Activated CD8-positive, alpha-beta memory T cell treated with anti-CD3 and anti-CD28 coated beads, Interleukin-2, amount 50 U/mL, for 48 hours (primary cell): Measurements from ENCODE around the gene IL17RE.
"Not testable (repeated sequence)": the region's sequence is repeated elsewhere in the genome, so short reads cannot be mapped to it uniquely, and the experiment has no call there.

Experiments
- DNase-seq: peaks from one replicate; pipeline ENCODE4 v3.0.0-alpha.2; 2020

Gene IL17RE

GRCh38 chr3:9902372-9903237 is at the start of gene IL17RE:
Gene IL17RE, plus strand, starts transcription at chr3:9902848. Its CDS starts 85 bp downstream, at chr3:9902933.
- DNase-seq: no peak

DNA sequence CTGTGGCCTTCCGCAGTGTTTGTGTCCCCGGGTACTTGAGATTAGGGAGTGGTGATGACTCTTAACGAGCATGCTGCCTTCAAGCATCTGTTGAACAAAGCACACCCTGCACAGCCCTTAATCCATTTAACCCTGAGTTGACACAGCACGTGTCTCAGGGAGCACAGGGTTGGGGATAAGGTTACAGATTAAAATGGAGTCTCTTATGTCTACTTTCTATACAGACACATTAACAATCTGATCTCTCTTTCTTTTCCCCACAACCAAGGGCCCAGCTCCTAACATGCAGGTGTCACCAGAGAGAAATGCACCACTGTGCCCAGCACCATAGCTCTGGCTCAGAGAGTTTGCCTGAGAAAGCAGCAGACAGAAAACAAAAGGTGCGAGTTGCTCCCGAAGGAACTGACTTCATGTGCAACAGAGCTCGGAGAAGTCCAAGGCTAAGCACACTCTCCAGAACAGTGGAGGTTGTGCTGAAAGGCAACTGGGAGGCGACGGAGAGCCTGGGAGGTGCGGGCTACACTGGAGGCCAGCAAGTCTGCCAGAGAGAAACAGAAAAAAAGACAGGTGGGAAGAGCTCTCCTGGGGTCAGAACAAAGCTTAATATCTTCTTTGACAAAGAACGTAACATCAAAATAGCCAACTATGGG is 48.2 kb upstream of the IL17RE start:
- DNase-seq: not testable (repeated sequence)

DNA sequence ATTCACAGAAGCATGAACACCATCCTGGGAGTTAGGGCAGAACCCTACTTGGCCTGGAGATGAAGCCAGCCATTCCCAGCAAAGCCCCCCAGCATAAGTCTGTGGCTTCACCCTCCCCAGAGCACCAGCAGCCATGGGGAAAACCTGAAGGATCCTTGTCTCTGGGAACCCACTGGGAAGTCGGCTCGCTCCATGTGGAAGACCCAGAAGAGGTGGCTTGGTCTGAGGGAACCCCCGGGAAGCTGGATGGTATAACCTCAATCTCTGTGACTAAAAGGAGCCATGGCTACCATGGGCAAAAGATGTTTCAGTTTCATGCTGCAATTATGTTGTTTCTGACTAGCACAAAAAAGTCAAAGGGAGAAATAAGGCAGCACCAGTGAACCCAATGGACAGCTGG is 47.1 kb upstream of the IL17RE start:
- DNase-seq: no peak

GRCh38 chr3:9859530-9860025 is 43.1 kb upstream of the IL17RE start:
- no peak for DNase-seq

DNA sequence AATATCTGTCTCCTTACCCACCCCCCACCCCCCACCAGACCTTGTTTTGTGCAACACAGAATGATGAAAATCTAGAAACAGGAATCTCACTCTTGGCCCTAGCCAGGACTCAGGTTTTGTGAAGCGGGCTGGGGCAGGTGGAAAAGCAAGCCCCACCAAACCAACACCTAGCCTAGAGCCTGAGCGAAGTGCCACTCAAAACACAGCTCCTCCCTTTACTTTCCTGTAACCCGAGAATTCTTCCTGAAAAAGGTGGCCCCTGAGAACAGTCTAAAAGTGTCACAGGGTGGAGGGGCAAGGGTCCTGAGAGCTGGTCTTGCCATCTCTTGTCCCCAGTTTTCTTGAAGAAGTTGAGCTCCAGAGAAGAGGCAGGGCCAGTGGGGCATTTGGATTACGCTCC is 41.4 kb upstream of the IL17RE start:
- DNase-seq: no peak

DNA sequence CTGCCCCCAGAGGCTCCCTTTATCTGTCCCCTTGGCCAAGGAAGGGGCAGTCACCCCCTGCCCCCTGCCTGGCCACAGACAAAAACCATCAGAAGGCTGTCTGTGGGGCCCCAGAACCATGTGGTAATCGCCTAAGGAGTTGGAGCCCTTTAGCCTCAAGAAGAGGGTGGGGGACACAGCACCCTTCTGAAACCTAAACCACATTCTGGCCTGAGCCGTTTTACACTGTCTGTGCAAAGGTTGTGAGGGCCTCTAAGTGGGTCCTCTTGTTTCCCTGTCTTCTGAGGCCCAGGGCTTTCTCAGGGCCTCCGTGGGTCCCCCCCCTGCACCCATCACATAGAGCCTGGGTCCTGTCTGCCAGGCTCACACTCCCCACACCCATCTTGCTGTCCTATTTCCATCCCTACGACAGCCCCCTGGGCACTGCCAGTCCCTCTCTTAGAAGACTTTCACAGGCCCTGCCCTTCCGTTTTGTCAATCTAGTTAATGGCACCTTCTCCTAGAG is 41.0 kb upstream of the IL17RE start:
- DNase-seq: no peak

GRCh38 chr3:9862391-9863057 is 40.1 kb upstream of the IL17RE start:
- DNase-seq: peak; percentile 68

GRCh38 chr3:9863058-9863772 is 39.4 kb upstream of the IL17RE start:
- no peak for DNase-seq

DNA sequence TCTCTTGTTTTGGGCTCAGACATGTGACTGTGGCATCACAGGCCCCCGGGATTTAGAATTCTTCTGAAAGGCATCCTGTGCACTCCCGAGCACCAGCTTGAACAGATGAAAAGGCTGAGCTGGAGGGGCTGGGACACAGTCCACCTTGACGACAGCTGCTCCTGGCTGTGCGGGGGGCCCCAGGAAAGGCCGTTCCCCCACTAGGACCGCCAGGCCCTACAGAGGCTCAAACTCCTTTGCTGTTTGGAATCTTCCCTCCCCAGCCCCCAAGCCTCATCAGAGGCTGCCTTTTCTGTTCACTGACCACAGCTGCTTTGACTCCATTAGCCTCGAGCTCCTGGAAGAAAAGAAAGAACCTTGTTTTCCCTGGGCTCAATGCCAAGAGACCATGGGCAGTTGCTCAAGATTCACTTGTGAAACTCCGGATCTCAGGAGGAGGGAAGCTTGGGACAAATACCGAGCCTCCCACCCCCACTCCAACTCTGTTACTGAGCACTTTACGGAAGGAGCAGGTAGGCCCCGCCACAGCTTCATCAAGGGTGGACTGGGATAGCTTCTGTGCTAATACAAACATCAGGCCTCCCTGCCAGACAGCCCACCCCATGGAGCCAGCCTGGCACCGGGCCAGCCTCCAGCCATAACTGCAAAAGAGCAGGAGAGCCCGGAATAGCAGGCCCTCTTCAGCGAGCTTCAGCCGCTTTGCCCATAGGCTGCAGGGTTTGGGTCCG is 38.3 kb upstream of the IL17RE start:
- no peak for DNase-seq

DNA sequence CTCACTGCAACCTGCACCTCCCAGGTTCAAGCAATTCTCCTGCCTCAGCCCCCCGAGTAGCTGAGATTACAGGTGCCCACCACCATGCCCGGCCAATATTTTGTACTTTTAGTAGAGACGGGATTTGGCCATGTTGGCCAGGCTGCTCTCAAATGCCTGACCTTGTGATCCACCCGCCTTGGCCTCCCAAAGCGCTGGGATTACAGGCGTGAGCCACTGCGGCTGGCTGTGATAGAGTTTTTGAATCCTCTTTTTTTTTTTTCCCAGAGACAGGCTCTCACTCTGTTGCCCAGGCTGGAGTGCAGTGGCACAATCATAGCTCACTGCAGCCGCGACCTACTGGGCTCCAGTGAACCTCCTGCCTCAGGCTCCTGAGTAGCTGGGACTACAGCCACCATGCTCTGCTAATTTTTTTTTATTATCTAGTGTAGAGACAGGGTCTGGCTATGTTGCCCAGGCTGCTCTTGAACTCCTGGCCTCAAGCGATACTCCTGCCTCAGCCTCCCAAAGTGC is 37.5 kb upstream of the IL17RE start:
- DNase-seq: not testable (repeated sequence)

DNA sequence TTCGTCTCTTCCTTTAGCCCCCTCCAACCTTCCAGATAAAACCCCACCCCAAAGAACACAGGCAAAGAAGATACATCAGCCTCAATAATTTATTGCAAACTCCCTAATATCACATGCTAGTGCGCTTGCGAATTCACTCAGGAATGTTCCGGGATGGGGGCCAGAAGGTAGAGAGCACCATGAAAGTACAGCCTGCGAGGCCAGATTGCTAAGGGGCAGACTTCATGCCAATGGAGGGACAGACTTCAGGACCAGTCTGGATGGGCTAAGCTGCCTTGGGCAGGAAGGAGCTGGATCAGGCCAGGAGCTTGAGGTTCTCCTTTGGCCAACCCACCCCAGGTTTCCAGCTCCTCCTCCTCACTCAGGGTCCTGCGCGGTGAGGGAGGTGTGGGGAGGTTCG is 36.0 kb upstream of the IL17RE start:
- no peak for DNase-seq

GRCh38 chr3:9867106-9867505 is 35.5 kb upstream of the IL17RE start:
- DNase-seq: no peak

DNA sequence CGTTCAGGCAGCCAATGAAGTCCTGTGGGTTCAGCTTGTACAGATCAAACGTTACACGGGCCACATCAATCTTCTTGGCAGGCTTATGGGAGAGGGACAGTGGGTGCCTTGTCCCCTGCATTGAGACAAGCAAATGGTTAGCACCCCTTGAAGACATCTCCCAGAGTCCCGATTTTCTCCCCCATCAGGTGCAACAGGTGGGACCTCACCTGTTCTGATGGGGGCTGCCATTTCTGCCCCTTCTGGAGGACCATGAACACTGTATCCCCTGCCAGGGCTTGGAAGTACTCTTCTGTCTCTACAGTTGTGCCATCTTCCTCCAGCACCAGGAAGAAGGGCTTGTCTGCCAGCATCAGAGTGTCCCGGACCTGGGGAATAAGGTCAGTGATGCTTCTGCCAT is 32.7 kb upstream of the IL17RE start:
- DNase-seq: no peak

DNA sequence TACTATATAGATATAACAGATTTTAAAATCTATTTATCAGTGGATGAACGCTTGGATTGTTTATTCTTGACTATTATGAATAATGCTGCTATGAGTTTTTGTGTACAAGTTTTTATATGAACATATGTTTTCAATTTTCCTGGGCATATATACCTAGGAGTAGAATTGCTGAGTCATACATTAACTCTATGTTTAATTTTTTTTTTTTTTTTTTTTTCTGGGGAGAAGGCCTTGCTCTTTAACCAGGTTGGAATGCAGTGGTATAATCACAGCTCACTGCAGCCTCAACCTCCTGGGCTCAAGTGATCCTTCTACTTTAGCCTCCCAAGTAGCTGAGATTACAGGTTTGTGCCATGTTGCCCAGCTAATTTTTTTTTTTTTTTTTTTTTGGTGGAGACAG is 31.7 kb upstream of the IL17RE start:
- no peak for DNase-seq

DNA sequence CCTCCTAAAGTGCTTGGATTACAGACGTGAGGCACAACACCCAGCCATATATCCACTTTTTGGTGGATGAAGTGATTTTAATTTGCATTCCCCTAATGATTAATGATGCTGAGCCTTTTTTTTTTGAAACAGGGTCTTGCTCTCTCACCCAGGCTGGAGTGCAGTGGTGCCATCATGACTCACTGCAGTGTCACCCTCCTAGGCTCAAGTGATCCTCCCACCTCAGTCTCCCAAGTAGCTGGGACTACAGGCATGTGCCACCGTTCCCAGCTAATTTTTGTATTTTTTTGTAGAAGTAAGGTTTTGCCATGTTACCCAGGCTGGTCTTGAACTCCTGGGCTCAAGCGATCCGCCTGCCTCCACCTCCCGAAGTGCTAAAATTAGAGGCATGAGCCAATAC is 30.6 kb upstream of the IL17RE start:
- DNase-seq: not testable (repeated sequence)

DNA sequence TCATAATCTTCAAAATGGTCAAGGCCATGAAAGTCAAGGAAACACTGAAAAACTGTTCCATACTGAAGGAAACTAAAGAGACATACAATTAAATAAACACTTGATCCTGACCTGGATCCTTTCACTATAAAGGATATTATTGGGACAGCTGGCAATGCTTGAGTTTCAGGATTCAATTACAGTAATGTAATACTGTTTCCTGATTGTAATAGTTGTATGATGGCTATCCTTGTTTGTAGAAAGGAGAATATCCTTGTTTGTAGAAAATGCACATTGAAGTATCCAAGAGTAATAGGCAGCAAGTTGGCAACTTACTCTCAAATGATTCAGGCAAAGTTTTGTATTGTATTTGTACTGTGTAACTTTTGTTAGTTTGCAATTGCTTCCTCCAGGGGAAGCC is 27.2 kb upstream of the IL17RE start:
- no peak for DNase-seq

GRCh38 chr3:9876255-9876654 is 26.4 kb upstream of the IL17RE start:
- not testable (repeated sequence) for DNase-seq

- DNase-seq: no peak
Observed at GRCh38 chr3:9876991-9877390, 25.7 kb upstream of the IL17RE start.

DNA sequence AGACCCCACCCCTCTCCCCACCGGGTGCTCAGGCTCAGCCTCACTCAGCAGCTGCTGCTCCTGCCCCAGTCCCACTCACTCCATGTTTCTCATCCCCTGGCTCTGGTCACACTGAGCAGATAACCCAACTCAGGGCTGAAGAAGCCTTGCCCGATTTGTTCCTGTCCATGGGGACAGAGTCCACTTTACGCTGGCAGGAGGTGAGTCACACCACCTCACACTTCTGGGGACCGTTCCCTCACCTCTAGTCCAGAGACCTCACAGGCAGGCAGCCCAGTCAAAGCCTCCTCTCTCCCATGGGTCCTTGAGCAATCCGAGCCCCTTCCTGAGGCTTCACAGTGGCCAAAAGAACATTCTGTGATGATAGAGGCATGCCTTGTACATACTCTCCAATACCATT is 23.9 kb upstream of the IL17RE start:
- DNase-seq: no peak

DNA sequence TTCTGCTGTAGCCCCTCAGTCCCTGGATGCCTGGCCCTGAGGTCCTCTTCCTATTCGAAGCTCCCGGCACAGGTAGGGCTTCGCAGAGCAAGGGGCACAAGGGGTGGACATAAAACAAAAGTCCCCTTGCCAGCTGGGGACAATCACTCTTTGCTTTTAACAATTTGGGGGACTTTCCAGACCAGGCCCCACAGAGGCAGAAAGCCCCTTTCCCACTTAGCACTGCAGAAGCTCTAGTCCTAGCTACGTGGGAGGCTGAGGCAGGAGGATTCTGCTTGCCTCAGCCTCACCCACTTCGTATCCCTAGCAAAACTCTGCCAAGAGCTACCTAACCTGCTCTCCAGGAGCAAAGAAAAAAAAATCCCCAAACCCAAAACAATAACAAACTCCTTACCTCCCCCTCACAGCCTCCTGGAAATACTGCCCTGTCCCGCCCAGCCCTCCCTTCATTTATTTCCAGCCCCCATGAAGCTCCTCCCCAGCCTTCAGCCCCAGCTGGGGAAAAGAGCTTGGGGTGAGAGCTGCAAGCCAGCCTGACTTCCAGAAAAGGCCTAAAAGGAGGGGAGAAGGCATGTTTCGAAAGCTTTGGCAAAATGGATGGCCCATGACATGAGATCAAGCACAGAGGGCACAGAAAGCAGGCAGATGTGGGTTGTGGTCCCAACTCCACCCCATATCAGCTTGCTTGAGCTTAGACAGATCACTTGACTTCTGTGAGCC is 22.7 kb upstream of the IL17RE start, which contains the start of gene CIDEC:
TSS of gene CIDEC (minus strand) at position 424 of the 720 bp plus-strand sequence. CDS start 1,767 bp downstream, outside the sequence.
- DNase-seq: no peak

GRCh38 chr3:9881441-9881840 is 21.2 kb upstream of the IL17RE start:
- no peak for DNase-seq
